Upper lobe of left lung (tissue), 6 donors: ENCODE results near the gene FAM8A1. TPM values are rescaled to one million over a fixed set of nuclear protein-coding genes. Genes with fewer than 3 reads are reported as not detected.

Experiments
- ATAC-seq, 2 donors: fragments of 200-7000 bp; cut with Tn5 transposase; one replicate each; pipeline ENCODE4 v1.9.1; 2022; ENCODE audit warnings: mild to moderate bottlenecking in 2 of 2, moderate library complexity in 2 of 2; ENCODE audit not compliant: low FRiP score in 2 of 2
- DNase-seq, 2 donors: peaks; one replicate each; pipeline ENCODE4 v3.0.0-alpha.2; 2019 to 2020
- H3K27ac ChIP-seq, 4 donors: fragments of 200-600 bp; sonication (generic); one replicate each; pipeline ENCODE4 v1.5.1; 2016 to 2019
- H3K27me3 ChIP-seq, 4 donors: fragments of 200-600 bp; sonication (generic); one replicate each; pipeline ENCODE4 v1.5.1; 2017 to 2019
- H3K36me3 ChIP-seq, 4 donors: fragments of 200-600 bp; sonication (generic); one replicate each; pipeline ENCODE4 v1.5.1; 2016 to 2019
- H3K4me1 ChIP-seq, 4 donors: fragments of 200-600 bp; sonication (generic); one replicate each; pipeline ENCODE4 v1.5.1; 2018 to 2019
- H3K4me3 ChIP-seq, 4 donors: fragments of 200-600 bp; sonication (generic); one replicate each; pipeline ENCODE4 v1.5.1; 2017 to 2019; ENCODE audit warnings: mild to moderate bottlenecking in 2 of 4, moderate library complexity in 1 of 4
- H3K9me3 ChIP-seq, 4 donors: fragments of 200-600 bp; sonication (generic); one replicate each; pipeline ENCODE4 v1.5.1; 2018 to 2019
- EP300 ChIP-seq, 4 donors: sonication (generic); formaldehyde crosslinking; IDR thresholded peaks; one replicate each; pipeline ENCODE4 v1.5.1; 2017; ENCODE audit warnings: antibody characterized with exemption in 4 of 4, control low read depth in 2 of 4
- POLR2A ChIP-seq, 4 donors: fragments of 450-650 bp; IDR thresholded peaks; one replicate each; pipeline ENCODE4 v1.5.1; 2016 to 2017; ENCODE audit warnings: antibody characterized with exemption in 4 of 4, mild to moderate bottlenecking in 2 of 4
- POLR2AphosphoS5 ChIP-seq, 2 donors: sonication (generic); formaldehyde crosslinking; IDR thresholded peaks; one replicate each; pipeline ENCODE4 v1.5.1; 2017; ENCODE audit warnings: antibody characterized with exemption in 2 of 2
- WGBS, 2 donors: methylation state at CpG; one replicate each; pipeline ENCODE4 v1.1.5; 2017 to 2018; 5-methylcytosine and 5-hydroxymethylcytosine counted together
- total RNA-seq, 6 donors: library from RNA; depleted of rRNA in 4 of 6; stranded (reverse); fragments of >200 nt in 4 of 6; gene quantifications; one replicate each; pipeline versions ENCODE4 v1.1.0 to v1.2.1, GENCODE V29; 2016 to 2021
- TF ChIP-seq, protein P1 (sequence below), 6 experiments: fragments of 450-650 bp in 4 of 6; fragments of 200-600 bp in 2 of 6; sonication (generic) in 2 of 6; IDR thresholded peaks; one replicate each; pipeline ENCODE4 v1.5.1; 2016 to 2019; ENCODE audit warnings: antibody characterized with exemption in 6 of 6
- donor health status: DM: no; HTN: no; CAD: no; lungs with moderate emphysema.
- donor health status: DM: no; HTN: yes; CAD: no; lungs with severe emphysema.

The FAM8A1 gene
- total RNA-seq, 6 donors from 2014 or later, result 10.5 to 46.1 (median 24.7) TPM

DNA sequence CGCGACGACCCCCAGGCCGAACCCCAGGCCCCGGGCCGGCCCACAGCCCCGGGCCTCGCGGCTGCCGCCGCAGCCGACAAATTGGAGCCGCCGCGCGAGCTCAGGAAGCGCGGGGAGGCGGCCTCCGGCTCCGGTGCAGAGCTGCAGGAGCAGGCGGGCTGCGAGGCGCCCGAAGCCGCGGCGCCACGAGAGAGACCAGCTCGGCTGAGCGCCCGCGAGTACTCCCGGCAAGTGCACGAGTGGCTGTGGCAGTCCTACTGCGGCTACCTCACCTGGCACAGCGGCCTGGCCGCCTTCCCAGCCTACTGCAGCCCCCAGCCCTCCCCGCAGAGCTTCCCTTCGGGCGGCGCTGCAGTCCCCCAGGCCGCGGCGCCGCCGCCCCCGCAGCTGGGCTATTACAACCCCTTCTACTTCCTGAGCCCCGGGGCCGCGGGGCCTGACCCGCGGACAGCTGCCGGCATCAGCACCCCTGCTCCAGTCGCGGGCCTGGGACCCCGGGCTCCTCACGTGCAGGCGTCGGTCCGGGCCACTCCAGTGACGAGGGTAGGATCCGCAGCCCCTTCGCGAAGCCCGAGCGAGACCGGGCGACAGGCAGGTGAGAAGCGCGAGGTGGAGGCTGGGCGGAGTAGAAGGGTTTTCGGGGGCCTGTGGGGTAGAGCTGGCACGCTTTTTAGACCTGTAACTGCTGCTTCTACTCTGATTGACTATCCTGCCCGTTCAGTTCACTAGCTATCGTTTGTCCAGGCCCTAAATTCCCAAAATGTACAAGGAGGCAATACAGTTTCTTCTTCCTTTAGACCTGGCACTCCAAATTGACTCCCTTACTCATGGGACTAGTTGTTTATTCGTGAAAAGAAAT is 654 bp downstream of the FAM8A1 start:
- peak overlapping the region; percentile 91 to 99 (median 97) for H3K27ac ChIP-seq
- H3K4me1 ChIP-seq, result peaks cover 11 to 22% (median 15%) of the 10 kb centered on the region in 4 donors
- H3K27me3 ChIP-seq, result no peaks in the 10 kb centered on the region
- H3K36me3 ChIP-seq, result peaks cover 3 to 33% (median 9%) of the 10 kb centered on the region in 4 donors
- 1% methylated on average over 9 to 20 of the region's 77 CpGs for WGBS, 2 donors
- ATAC-seq, result peak; percentile 43 to 80
- no peak for TF ChIP-seq EP300 (IDR thresholded peaks at IDR 0.05)
- peak in 1 of 4 donors; percentile 69 for TF ChIP-seq POLR2A (IDR thresholded peaks at IDR 0.05)
- peak; percentile 58 to 93 for DNase-seq
- peak overlapping the region; percentile 72 to 94 (median 84) for H3K4me3 ChIP-seq
- no peaks in the 10 kb centered on the region for H3K9me3 ChIP-seq

DNA sequence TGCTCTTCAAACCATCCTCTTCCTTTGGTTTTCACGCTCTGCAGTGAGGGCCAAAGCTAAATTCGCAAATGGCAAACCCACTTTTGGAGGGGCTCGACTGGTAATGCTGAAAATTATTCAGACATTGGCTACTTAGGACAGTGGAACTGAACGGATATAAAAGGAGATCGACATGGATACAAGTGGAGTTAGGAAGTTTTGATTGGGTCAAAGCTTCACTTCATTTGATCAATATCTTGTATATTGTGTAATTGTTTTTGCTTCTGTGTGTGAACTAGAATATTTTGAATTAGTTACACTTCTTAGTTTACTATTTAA is 1.2 kb downstream of the FAM8A1 start:
- Histone ChIP-seq H3K27me3 (no peaks in the 10 kb centered on the region), H3K4me1 (peaks cover 11 to 22% (median 15%) of the 10 kb centered on the region in 4 donors), H3K4me3 (peak overlapping the region; percentile 72 to 94 (median 84)), H3K27ac (peak overlapping the region; percentile 91 to 99 (median 97)), H3K36me3 (peaks cover 4 to 38% (median 11%) of the 10 kb centered on the region in 4 donors), H3K9me3 (no peaks in the 10 kb centered on the region)
- ATAC-seq (no peak), DNase-seq (no peak)
- 4 to 16% methylated on average over 5 of the region's 5 CpGs for WGBS, 2 donors
- TF ChIP-seq, protein P1, sequence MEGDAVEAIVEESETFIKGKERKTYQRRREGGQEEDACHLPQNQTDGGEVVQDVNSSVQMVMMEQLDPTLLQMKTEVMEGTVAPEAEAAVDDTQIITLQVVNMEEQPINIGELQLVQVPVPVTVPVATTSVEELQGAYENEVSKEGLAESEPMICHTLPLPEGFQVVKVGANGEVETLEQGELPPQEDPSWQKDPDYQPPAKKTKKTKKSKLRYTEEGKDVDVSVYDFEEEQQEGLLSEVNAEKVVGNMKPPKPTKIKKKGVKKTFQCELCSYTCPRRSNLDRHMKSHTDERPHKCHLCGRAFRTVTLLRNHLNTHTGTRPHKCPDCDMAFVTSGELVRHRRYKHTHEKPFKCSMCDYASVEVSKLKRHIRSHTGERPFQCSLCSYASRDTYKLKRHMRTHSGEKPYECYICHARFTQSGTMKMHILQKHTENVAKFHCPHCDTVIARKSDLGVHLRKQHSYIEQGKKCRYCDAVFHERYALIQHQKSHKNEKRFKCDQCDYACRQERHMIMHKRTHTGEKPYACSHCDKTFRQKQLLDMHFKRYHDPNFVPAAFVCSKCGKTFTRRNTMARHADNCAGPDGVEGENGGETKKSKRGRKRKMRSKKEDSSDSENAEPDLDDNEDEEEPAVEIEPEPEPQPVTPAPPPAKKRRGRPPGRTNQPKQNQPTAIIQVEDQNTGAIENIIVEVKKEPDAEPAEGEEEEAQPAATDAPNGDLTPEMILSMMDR (IDR thresholded peaks at IDR 0.05), result no peak

DNA sequence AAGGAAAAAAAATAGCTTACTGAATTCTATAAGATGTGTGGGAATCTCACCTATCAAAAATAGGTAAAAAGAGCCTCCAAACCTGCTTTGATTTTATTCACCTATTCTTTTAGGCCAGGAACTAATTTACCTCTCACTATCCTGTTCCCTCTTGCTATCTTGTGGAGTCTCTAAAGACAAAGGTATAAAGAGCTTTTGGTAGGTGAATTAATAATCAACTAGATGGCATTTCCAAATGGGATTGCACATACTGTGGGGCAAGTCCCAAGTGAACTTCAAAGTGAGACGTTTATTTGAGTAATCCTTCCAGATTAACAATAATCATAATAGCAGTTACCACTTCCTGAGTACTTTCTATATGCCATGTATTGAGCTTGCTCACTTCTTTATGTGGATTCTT is 2.8 kb downstream of the FAM8A1 start:
- H3K36me3 ChIP-seq, result peaks cover 4 to 49% (median 16%) of the 10 kb centered on the region in 4 donors
- TF ChIP-seq EP300 (IDR thresholded peaks at IDR 0.05), result no peak
- no peak for TF ChIP-seq POLR2A (IDR thresholded peaks at IDR 0.05)
- TF ChIP-seq, protein P1 (IDR thresholded peaks at IDR 0.05), result no peak
- no peak for TF ChIP-seq POLR2AphosphoS5 (IDR thresholded peaks at IDR 0.05)
- no peak for ATAC-seq
- H3K9me3 ChIP-seq, result no peaks in the 10 kb centered on the region
- no peaks in the 10 kb centered on the region for H3K27me3 ChIP-seq
- peaks cover 11 to 22% (median 15%) of the 10 kb centered on the region in 4 donors for H3K4me1 ChIP-seq
- H3K27ac ChIP-seq, result no peak overlapping the region
- H3K4me3 ChIP-seq, result no peak overlapping the region
- DNase-seq, result no peak
- WGBS, 2 donors, result 3 to 17% methylated on average over 1 of the region's 1 CpG

DNA sequence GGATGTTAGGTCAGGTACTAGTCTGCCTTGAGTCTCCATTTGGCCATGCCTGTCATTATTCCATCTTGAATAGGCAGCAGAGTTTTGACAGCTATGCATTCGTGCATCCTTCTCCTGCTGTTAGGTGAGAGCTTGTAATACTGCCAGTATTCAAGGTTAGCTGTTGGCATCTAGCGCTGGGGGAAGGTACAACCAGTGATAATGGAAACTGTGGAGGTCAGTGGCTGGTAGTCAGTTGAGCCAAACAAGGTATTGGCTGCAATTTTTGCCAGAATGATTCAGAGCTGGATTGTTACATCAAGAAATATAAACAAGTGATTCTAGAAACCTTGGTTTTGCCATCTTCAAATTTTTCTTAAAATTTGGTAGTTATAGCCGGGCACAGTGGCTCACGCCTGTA is 6.5 kb downstream of the FAM8A1 start:
- H3K36me3 ChIP-seq, result peaks cover 4 to 64% (median 20%) of the 10 kb centered on the region in 4 donors
- H3K9me3 ChIP-seq, result no peaks in the 10 kb centered on the region
- TF ChIP-seq, protein P1 (IDR thresholded peaks at IDR 0.05), result no peak
- TF ChIP-seq EP300 (IDR thresholded peaks at IDR 0.05) (no peak), POLR2A (IDR thresholded peaks at IDR 0.05) (no peak), POLR2AphosphoS5 (IDR thresholded peaks at IDR 0.05) (no peak)
- WGBS, 2 donors, result 93 to 96% methylated on average over 4 of the region's 4 CpGs
- no peaks in the 10 kb centered on the region for H3K27me3 ChIP-seq
- H3K4me1 ChIP-seq, result peaks cover 7 to 18% (median 13%) of the 10 kb centered on the region in 4 donors
- no peak overlapping the region for H3K27ac ChIP-seq
- ATAC-seq (no peak), DNase-seq (no peak)
- H3K4me3 ChIP-seq, result no peak overlapping the region

DNA sequence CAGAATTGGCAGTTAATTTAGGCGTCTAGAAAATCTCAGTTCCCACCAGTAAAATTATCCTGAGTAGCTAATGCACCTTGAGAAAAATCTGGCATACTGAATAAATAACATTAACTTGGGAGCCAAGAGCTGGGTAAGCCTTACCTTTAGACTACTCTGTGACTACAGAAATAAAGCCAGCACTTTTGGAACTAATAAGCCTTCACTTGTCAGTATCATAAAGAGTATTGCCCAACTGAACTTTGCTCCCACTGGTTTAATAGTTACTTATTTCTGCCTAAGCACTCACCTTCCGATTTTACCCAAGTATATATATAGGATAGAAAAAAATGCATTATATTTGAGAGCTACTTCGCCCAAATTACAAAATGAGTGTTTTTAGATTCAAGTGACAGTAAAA is 10.7 kb downstream of the FAM8A1 start:
- 82 to 84% methylated on average over 3 of the region's 3 CpGs for WGBS, 2 donors

More for the DNA sequence above, 10.7 kb downstream of the FAM8A1 start:
- no peak for TF ChIP-seq EP300 (IDR thresholded peaks at IDR 0.05)
- TF ChIP-seq POLR2AphosphoS5 (IDR thresholded peaks at IDR 0.05), result no peak
- TF ChIP-seq, protein P1 (IDR thresholded peaks at IDR 0.05), result no peak
- TF ChIP-seq POLR2A (IDR thresholded peaks at IDR 0.05), result no peak
- Histone ChIP-seq H3K27me3 (no peaks in the 10 kb centered on the region), H3K4me1 (no peaks in the 10 kb centered on the region), H3K4me3 (no peak overlapping the region), H3K9me3 (no peaks in the 10 kb centered on the region), H3K27ac (no peak overlapping the region), H3K36me3 (peaks cover under 1 to 46% (median 14%) of the 10 kb centered on the region in 4 donors)
- ATAC-seq, result no peak
- no peak for DNase-seq
